GM23338 (cell line): Measurements from ENCODE around the gene ASS1. TPM values are rescaled to one million over a fixed set of nuclear protein-coding genes. Genes with fewer than 3 reads are reported as not detected.

Experiments
- ATAC-seq: fragments of 200-7000 bp; cut with Tn5 transposase; 3 replicates; pipeline ENCODE4 v1.9.1; 2020
- DNase-seq: peaks from one replicate; pipeline ENCODE4 v3.0.0-alpha.2; 2015; ENCODE audit warnings: low spot score
- H2AFZ ChIP-seq: fragments of 200-600 bp; sonication (generic); 2 replicates; pipeline ENCODE4 v1.8.0; 2016; ENCODE audit warnings: antibody characterized with exemption, mild to moderate bottlenecking, moderate library complexity
- H3F3A ChIP-seq: fragments of 200-600 bp; sonication (generic); replicated peaks from 2 replicates; pipeline ENCODE4 v1.8.0; 2017; ENCODE audit warnings: antibody characterized with exemption, mixed run types, low read depth
- H3K27ac ChIP-seq: fragments of 200-600 bp; sonication (generic); 2 replicates; pipeline ENCODE4 v1.6.1; 2016; ENCODE audit warnings: low read depth
- H3K27me3 ChIP-seq: fragments of 200-600 bp; sonication (generic); 2 replicates; pipeline ENCODE4 v1.8.0; 2016; ENCODE audit warnings: mild to moderate bottlenecking, mixed run types, moderate library complexity; ENCODE audit not compliant: insufficient read depth
- H3K36me3 ChIP-seq: fragments of 200-600 bp; sonication (generic); 2 replicates; pipeline ENCODE4 v1.8.0; 2016; ENCODE audit warnings: mild to moderate bottlenecking; ENCODE audit not compliant: insufficient read depth
- H3K4me1 ChIP-seq: fragments of 200-600 bp; sonication (generic); 2 replicates; pipeline ENCODE4 v1.8.0; 2016; ENCODE audit warnings: mild to moderate bottlenecking, moderate library complexity; ENCODE audit not compliant: insufficient read depth
- H3K4me2 ChIP-seq: fragments of 200-600 bp; sonication (generic); 2 replicates; pipeline ENCODE4 v1.7.1; 2017; ENCODE audit warnings: mixed run types
- H3K4me3 ChIP-seq: fragments of 200-600 bp; sonication (generic); 2 replicates; pipeline ENCODE4 v1.6.1; 2016; ENCODE audit warnings: mixed run types
- H3K79me2 ChIP-seq: fragments of 200-600 bp; sonication (generic); replicated peaks from 2 replicates; pipeline ENCODE4 v1.8.0; 2017; ENCODE audit warnings: mild to moderate bottlenecking; ENCODE audit not compliant: insufficient read depth
- H3K9me2 ChIP-seq: fragments of 200-600 bp; sonication (generic); 2 replicates; pipeline ENCODE4 v1.8.0; 2017; ENCODE audit not compliant: insufficient read depth
- H4K20me1 ChIP-seq: fragments of 200-600 bp; sonication (generic); replicated peaks from 2 replicates; pipeline ENCODE4 v1.8.0; 2017; ENCODE audit warnings: mild to moderate bottlenecking; ENCODE audit not compliant: insufficient read depth
- H3K27ac Mint-ChIP-seq: 2 replicates; pipeline ENCODE4 v1.8.0; 2020; ENCODE audit warnings: inconsistent platforms, mild to moderate bottlenecking, moderate library complexity, mixed read lengths
- H3K27me3 Mint-ChIP-seq: 3 replicates; pipeline ENCODE4 v1.8.0; 2022; ENCODE audit warnings: low read depth, mild to moderate bottlenecking, moderate library complexity, mixed read lengths, inconsistent platforms; ENCODE audit not compliant: insufficient read depth, poor library complexity
- H3K36me3 Mint-ChIP-seq: 3 replicates; pipeline ENCODE4 v1.8.0; 2021; ENCODE audit warnings: low read depth, mild to moderate bottlenecking, inconsistent platforms, moderate library complexity, mixed read lengths
- H3K4me1 Mint-ChIP-seq: 3 replicates; pipeline ENCODE4 v1.8.0; 2020; ENCODE audit warnings: mild to moderate bottlenecking, inconsistent platforms, mixed read lengths
- H3K4me3 Mint-ChIP-seq: 3 replicates; pipeline ENCODE4 v1.8.0; 2021; ENCODE audit warnings: moderate library complexity, mild to moderate bottlenecking, inconsistent platforms, mixed read lengths
- H3K9me3 Mint-ChIP-seq: 3 replicates; pipeline ENCODE4 v1.8.0; 2020; ENCODE audit warnings: moderate library complexity, mild to moderate bottlenecking, inconsistent platforms, mixed read lengths
- CTCF ChIP-seq, 2 experiments: fragments of 200-600 bp in 1 of 2; sonication (generic) in 1 of 2; conservative IDR thresholded peaks; 2 replicates each; pipeline versions ENCODE4 v1.5.1 to v1.6.1; 2016 to 2017; ENCODE audit warnings: antibody characterized with exemption in 2 of 2, low read depth in 2 of 2, mild to moderate bottlenecking in 2 of 2, moderate library complexity in 1 of 2
- ETS1 ChIP-seq: IDR thresholded peaks from 2 replicates; pipeline ENCODE4 v1.6.1; 2016; ENCODE audit warnings: antibody characterized with exemption
- EZH2 ChIP-seq: fragments of 200-600 bp; sonication (generic); IDR thresholded peaks from one replicate; pipeline ENCODE4 v1.8.0; 2017; ENCODE audit warnings: antibody characterized with exemption, mild to moderate bottlenecking, low read depth; ENCODE audit not compliant: unreplicated experiment
- EZH2phosphoT487 ChIP-seq: fragments of 200-600 bp; sonication (generic); IDR thresholded peaks from one replicate; pipeline ENCODE4 v1.8.1; 2018; ENCODE audit warnings: antibody characterized with exemption; ENCODE audit not compliant: unreplicated experiment
- JUNB ChIP-seq: IDR thresholded peaks from one replicate; pipeline ENCODE4 v1.6.1; 2016; ENCODE audit warnings: antibody characterized with exemption; ENCODE audit not compliant: unreplicated experiment
- NANOG ChIP-seq: IDR thresholded peaks from 2 replicates; pipeline ENCODE4 v1.6.1; 2016; ENCODE audit warnings: antibody characterized with exemption, borderline replicate concordance
- POLR2AphosphoS5 ChIP-seq: IDR thresholded peaks from 2 replicates; pipeline ENCODE4 v1.6.1; 2016; ENCODE audit warnings: antibody characterized with exemption, low read depth
- REST ChIP-seq: IDR thresholded peaks from one replicate; pipeline ENCODE4 v1.6.1; 2018; ENCODE audit warnings: antibody characterized with exemption; ENCODE audit not compliant: unreplicated experiment
- STAT1 ChIP-seq: IDR thresholded peaks from one replicate; pipeline ENCODE4 v1.6.1; 2016; ENCODE audit warnings: antibody characterized with exemption; ENCODE audit not compliant: unreplicated experiment
- ZNF114 ChIP-seq: fragments of 250-450 bp; sonication (Bioruptor Pico); IDR thresholded peaks from 2 replicates; pipeline ENCODE4 v1.5.0; 2020; ENCODE audit warnings: mild to moderate bottlenecking, moderate library complexity
- long read RNA-seq: library from polyadenylated mRNA; unstranded; transcript quantifications from one replicate; pipeline ENCODE4 v2.0.0, GENCODE V29; 2020; ENCODE audit not compliant: unreplicated experiment
- polyA plus RNA-seq: library from polyadenylated mRNA; unstranded; fragments of >200 nt; fragmentation: Nextera tagmentation; extraction: Ambion mirVana; gene quantifications from 2 replicates; pipeline ENCODE4 v1.2.1, GENCODE V29; 2016
- total RNA-seq: library from RNA; depleted of rRNA; stranded (reverse); fragments of >200 nt; shearing (Covaris generic); gene quantifications from 2 replicates; pipeline ENCODE4 v1.2.3, GENCODE V29; 2014; rRNA removed

The ASS1 gene
- total RNA-seq = 98.1 and 103 TPM in 2 replicates
- 65.8 and 72.5 TPM in 2 replicates for polyA plus RNA-seq
- long read RNA-seq, transcript ASS1-201 (15 exons, 1,564 nt) = major isoform, 162 of 181 reads
- long read RNA-seq, partial matches to known transcripts = 10 of 181 reads
- long read RNA-seq, other reads (novel, unspliced or antisense) = 7 of 181 reads

- Histone ChIP-seq H2AFZ (peak within 1 kb of the TSS; percentile 96), H3K4me3 (peak within 1 kb of the TSS; percentile 85), H3K27me3 (peaks cover 30% of the 10 kb centered on the region), H3K4me2 (peak within 1 kb of the TSS; percentile 96), H3K27ac (no peak within 1 kb of the TSS), H3F3A (peaks cover 8% of the 10 kb centered on the region; the same call in 1 of the 2 replicates), H3K4me1 (peaks cover 35% of the 10 kb centered on the region), H3K9me2 (no peaks in the 10 kb centered on the region), H4K20me1 (no peaks in the 10 kb centered on the region; the same call in 1 of the 2 replicates), H3K36me3 (peaks cover 7% of the 10 kb centered on the region; the same call in 1 of the 2 replicates), H3K79me2 (no peaks in the 10 kb centered on the region; the same call in 1 of the 2 replicates)
- peak; percentile 57 for TF ChIP-seq POLR2AphosphoS5
- TF ChIP-seq REST = no peak
- Mint-ChIP-seq H3K36me3 (peaks cover 30% of the 10 kb centered on the region), H3K4me3 (peak within 1 kb of the TSS; percentile 76), H3K27me3 (peaks cover 39% of the 10 kb centered on the region), H3K4me1 (peaks cover 38% of the 10 kb centered on the region), H3K9me3 (peaks cover 16% of the 10 kb centered on the region), H3K27ac (peak within 1 kb of the TSS; percentile 84; the same call in 1 of the 2 replicates)
- DNase-seq (peak; percentile 87), ATAC-seq (peak; percentile 61)
Measured at GRCh38 chr9:130444565-130445221, at the start of gene ASS1. Gene ASS1 (plus strand): TSS chr9:130444961. CDS start chr9:130452229, 7,268 bp downstream.

- peaks cover 7% of the 10 kb centered on the region for H3K27me3 Mint-ChIP-seq
- no peak overlapping the region for H3K4me3 Mint-ChIP-seq
- Histone ChIP-seq H3K4me1 (no peaks in the 10 kb centered on the region), H3K4me3 (no peak overlapping the region), H3K9me2 (no peaks in the 10 kb centered on the region), H3K79me2 (no peaks in the 10 kb centered on the region), H4K20me1 (no peaks in the 10 kb centered on the region), H3K36me3 (no peaks in the 10 kb centered on the region), H3K27me3 (no peaks in the 10 kb centered on the region), H2AFZ (no peak overlapping the region), H3K4me2 (no peak overlapping the region), H3K27ac (no peak overlapping the region), H3F3A (no peaks in the 10 kb centered on the region)
- no peaks in the 10 kb centered on the region for H3K9me3 Mint-ChIP-seq
- no peak overlapping the region for H3K27ac Mint-ChIP-seq
- DNase-seq = no peak
- peaks cover 8% of the 10 kb centered on the region; the same call in 1 of the 3 replicates for H3K36me3 Mint-ChIP-seq
- ATAC-seq = no peak
- H3K4me1 Mint-ChIP-seq = peaks cover 4% of the 10 kb centered on the region
- TF ChIP-seq ETS1 = no peak
- no peak for TF ChIP-seq CTCF (conservative IDR thresholded peaks at IDR 0.05; ENCODE audit: low read depth in 2 of 2)
- no peak for TF ChIP-seq ZNF114 (CRISPR knock-in tag)
- TF ChIP-seq NANOG = no peak
- no peak for TF ChIP-seq POLR2AphosphoS5
- no peak for TF ChIP-seq STAT1
- TF ChIP-seq EZH2phosphoT487 = no peak
- TF ChIP-seq JUNB = no peak
- TF ChIP-seq EZH2 = no peak
- TF ChIP-seq REST = no peak
Measured at GRCh38 chr9:130395810-130396435, 48.8 kb upstream of the ASS1 start.
